ENCODE results near the gene RGP1.

RGP1 gene

DNA sequence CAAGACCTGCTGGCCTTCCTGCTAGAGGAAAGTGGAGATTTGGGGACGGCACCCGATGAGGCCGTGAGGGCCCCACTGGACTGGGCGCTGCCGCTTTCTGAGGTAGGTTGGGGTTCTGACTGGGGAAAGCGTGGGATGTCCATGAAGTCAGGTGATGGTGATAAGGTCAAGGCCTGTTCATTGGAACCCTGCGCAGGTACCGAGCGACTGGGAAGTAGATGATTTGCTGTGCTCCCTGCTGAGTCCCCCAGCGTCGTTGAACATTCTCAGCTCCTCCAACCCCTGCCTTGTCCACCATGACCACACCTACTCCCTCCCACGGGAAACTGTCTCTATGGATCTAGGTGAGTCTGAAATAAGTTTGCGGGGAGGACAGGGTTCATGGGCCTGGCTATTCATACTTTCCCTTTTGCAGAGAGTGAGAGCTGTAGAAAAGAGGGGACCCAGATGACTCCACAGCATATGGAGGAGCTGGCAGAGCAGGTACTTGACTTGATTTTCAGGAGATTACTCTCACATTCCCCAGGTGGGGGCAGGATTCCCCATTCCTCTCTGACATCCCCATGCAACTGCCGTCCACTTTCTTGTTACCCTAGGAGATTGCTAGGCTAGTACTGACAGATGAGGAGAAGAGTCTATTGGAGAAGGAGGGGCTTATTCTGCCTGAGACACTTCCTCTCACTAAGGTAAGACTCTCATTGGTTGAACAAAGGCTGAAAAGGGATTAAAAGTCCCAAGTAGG lies 16.1 kb upstream of the RGP1 start:
- Histone ChIP-seq H3K4me1 (ENCODE audit: control insufficient read depth, insufficient read depth, low read length) (peaks cover 40% of the 10 kb centered on the region), H3K4me3 (ENCODE audit: low read length) (peak overlapping the region; percentile 84)

DNA sequence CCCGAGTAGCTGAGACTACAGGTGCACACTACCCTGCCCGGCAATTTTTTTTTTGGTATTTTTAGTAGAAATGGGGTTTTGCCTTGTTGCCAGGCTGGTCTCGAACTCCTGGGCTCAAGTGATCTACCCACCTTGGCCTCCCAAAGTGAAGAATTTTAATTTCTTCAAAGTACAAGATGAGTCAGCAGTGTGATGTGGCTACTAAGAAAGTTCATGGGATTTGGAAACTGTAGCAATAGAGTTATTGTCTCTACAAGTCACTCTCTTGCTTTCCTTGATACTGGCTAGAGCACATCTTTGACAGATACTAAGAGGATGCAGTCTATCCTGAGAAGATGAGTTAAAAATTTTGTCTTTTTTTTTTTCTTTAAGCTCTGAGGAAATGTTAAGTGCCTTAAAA lies 15.0 kb upstream of the RGP1 start:
- peaks cover 51% of the 10 kb centered on the region for H3K36me3 ChIP-seq (ENCODE audit: insufficient read depth, low read length)
- H3K4me1 ChIP-seq (ENCODE audit: control insufficient read depth, insufficient read depth, low read length): peaks cover 30% of the 10 kb centered on the region

More for the DNA sequence above, 16.1 kb upstream of the RGP1 start:
- no peaks in the 10 kb centered on the region for H3K27me3 ChIP-seq (ENCODE audit: control insufficient read depth, insufficient read depth, low read length)
- peak overlapping the region; percentile 90 for H3K4me2 ChIP-seq (ENCODE audit: low read length)
- H3K9me3 ChIP-seq (replicated peaks; ENCODE audit: low read length): no peaks in the 10 kb centered on the region
- peak overlapping the region; percentile 96 for H3K9ac ChIP-seq (ENCODE audit: low read depth, low read length)
- H3K36me3 ChIP-seq (ENCODE audit: insufficient read depth, low read length): peaks cover 47% of the 10 kb centered on the region

DNA sequence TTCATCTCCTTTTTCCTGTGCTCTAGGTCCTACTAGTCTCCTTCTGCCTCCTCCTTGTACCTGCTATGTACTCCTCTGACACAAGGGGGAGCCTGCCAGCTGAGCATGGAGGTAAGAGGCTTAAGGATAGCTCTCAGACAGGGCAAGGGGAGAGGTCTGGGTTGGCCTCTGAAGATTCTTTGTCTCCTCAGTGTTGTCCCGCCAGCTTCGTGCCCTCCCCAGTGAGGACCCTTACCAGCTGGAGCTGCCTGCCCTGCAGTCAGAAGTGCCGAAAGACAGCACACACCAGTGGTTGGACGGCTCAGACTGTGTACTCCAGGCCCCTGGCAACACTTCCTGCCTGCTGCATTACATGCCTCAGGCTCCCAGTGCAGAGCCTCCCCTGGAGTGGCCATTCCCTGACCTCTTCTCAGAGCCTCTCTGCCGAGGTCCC lies 12.9 kb upstream of the RGP1 start:
- Histone ChIP-seq H3K9me3 (replicated peaks; ENCODE audit: low read length) (no peaks in the 10 kb centered on the region), H3K36me3 (ENCODE audit: insufficient read depth, low read length) (peaks cover 68% of the 10 kb centered on the region), H3K4me3 (ENCODE audit: low read length) (no peak overlapping the region), H3K9ac (ENCODE audit: low read depth, low read length) (no peak overlapping the region), H3K4me2 (ENCODE audit: low read length) (no peak overlapping the region), H3K27me3 (ENCODE audit: control insufficient read depth, insufficient read depth, low read length) (no peaks in the 10 kb centered on the region), H3K4me1 (ENCODE audit: control insufficient read depth, insufficient read depth, low read length) (peaks cover 15% of the 10 kb centered on the region)

More for the DNA sequence above, 15.0 kb upstream of the RGP1 start:
- no peak overlapping the region for H3K4me3 ChIP-seq (ENCODE audit: low read length)
- no peaks in the 10 kb centered on the region for H3K27me3 ChIP-seq (ENCODE audit: control insufficient read depth, insufficient read depth, low read length)
- H3K9me3 ChIP-seq (replicated peaks; ENCODE audit: low read length): no peaks in the 10 kb centered on the region
- H3K4me2 ChIP-seq (ENCODE audit: low read length): peak overlapping the region; percentile 90
- no peak overlapping the region for H3K9ac ChIP-seq (ENCODE audit: low read depth, low read length)

DNA sequence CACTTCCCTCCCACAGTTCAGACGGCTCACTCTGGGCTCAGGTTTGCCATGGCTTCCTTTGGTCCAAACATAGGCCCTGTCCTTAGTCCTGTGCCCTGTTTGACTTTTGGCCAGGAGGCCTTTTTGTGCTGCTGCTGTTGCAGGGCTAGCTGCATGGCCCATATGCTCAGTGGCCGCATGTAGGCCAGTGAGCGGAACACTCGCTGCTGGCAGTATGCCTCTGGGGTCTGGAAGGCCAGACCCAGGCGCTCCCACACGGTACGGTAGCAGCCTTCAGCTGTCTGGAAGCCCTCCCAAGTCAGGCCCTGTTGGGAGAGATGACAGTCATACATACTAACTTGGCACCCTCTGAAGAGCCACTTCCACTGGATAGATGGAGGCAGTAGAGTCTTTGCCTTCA lies 11.9 kb upstream of the RGP1 start:
- H3K9me3 ChIP-seq (replicated peaks; ENCODE audit: low read length): no peaks in the 10 kb centered on the region

DNA sequence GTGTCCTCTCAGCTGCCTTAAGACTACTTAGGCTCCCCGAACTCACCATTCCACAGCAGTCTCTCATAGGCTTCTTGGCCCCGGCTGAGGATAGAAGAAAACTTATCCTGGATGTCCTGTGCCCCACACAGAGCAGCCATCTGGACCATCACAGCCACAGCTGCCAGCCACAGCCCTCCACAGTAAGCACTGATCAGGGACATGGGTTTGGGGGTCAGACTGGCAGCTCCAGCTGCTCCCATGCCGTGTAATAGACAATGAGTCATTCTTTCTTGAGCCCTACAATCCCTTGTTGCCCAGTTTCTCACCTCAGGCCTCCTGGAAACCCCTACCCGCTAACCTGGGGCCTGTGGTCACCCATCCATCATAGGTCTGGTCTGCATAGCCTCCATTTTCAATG lies 10.9 kb upstream of the RGP1 start:
- Histone ChIP-seq H3K4me2 (ENCODE audit: low read length) (no peak overlapping the region), H3K4me3 (ENCODE audit: low read length) (no peak overlapping the region), H3K27me3 (ENCODE audit: control insufficient read depth, insufficient read depth, low read length) (no peaks in the 10 kb centered on the region), H3K9me3 (replicated peaks; ENCODE audit: low read length) (no peaks in the 10 kb centered on the region), H3K9ac (ENCODE audit: low read depth, low read length) (no peak overlapping the region), H3K4me1 (ENCODE audit: control insufficient read depth, insufficient read depth, low read length) (peaks cover 13% of the 10 kb centered on the region), H3K36me3 (ENCODE audit: insufficient read depth, low read length) (peaks cover 85% of the 10 kb centered on the region)

More for the DNA sequence above, 11.9 kb upstream of the RGP1 start:
- no peak overlapping the region for H3K4me3 ChIP-seq (ENCODE audit: low read length)
- peaks cover 15% of the 10 kb centered on the region for H3K4me1 ChIP-seq (ENCODE audit: control insufficient read depth, insufficient read depth, low read length)
- H3K27me3 ChIP-seq (ENCODE audit: control insufficient read depth, insufficient read depth, low read length): no peaks in the 10 kb centered on the region
- no peak overlapping the region for H3K9ac ChIP-seq (ENCODE audit: low read depth, low read length)
- peaks cover 75% of the 10 kb centered on the region for H3K36me3 ChIP-seq (ENCODE audit: insufficient read depth, low read length)
- no peak overlapping the region for H3K4me2 ChIP-seq (ENCODE audit: low read length)

DNA sequence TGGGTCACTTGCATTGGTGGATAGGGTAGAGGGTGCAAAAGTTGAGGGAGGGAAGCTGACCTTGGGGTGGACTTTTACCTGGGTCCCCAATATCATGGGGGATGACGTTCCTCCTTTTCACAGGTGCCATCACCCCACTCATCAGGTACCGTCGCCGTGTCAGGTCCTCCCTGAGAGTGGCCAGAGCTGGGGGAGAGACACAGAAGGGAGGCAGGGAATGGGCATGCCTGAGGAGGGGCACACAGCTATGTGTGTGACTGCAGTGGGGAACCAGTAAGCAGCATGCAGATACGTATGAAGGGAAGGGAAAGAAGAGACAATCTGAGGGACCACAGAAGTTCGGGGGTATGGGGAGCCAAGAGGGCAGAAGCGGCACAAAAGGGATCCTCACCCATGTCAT lies 10.2 kb upstream of the RGP1 start:
- peaks cover 93% of the 10 kb centered on the region for H3K36me3 ChIP-seq (ENCODE audit: insufficient read depth, low read length)
- peaks cover 6% of the 10 kb centered on the region for H3K4me1 ChIP-seq (ENCODE audit: control insufficient read depth, insufficient read depth, low read length)
- no peak overlapping the region for H3K4me3 ChIP-seq (ENCODE audit: low read length)
- H3K9ac ChIP-seq (ENCODE audit: low read depth, low read length): no peak overlapping the region
- H3K9me3 ChIP-seq (replicated peaks; ENCODE audit: low read length): no peaks in the 10 kb centered on the region
- no peak overlapping the region for H3K4me2 ChIP-seq (ENCODE audit: low read length)
- H3K27me3 ChIP-seq (ENCODE audit: control insufficient read depth, insufficient read depth, low read length): no peaks in the 10 kb centered on the region

DNA sequence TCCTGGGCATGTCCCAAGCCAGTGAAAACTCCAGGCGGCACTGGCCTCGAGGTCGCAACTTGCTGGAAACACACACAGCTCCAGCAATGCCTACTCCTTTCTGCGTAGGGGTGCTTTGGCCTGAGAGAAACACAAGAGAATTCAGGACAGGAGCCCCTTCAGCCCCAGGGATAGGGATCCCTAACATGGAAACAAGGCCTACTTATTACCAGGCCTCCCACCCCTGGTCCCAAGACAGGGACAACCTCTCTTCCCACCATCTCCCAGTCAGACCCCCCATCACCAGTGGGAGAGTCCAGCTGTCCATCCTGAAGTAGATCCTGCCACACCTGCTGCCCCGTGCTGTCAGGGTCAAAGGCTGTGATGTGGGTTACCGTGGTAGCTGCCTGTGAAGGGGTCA lies 8.8 kb upstream of the RGP1 start:
- no peaks in the 10 kb centered on the region for H3K4me1 ChIP-seq (ENCODE audit: control insufficient read depth, insufficient read depth, low read length)
- H3K4me3 ChIP-seq (ENCODE audit: low read length): no peak overlapping the region
- no peak overlapping the region for H3K9ac ChIP-seq (ENCODE audit: low read depth, low read length)
- peaks cover 92% of the 10 kb centered on the region for H3K36me3 ChIP-seq (ENCODE audit: insufficient read depth, low read length)
- H3K27me3 ChIP-seq (ENCODE audit: control insufficient read depth, insufficient read depth, low read length): no peaks in the 10 kb centered on the region
- no peak overlapping the region for H3K4me2 ChIP-seq (ENCODE audit: low read length)
- no peaks in the 10 kb centered on the region for H3K9me3 ChIP-seq (replicated peaks; ENCODE audit: low read length)

DNA sequence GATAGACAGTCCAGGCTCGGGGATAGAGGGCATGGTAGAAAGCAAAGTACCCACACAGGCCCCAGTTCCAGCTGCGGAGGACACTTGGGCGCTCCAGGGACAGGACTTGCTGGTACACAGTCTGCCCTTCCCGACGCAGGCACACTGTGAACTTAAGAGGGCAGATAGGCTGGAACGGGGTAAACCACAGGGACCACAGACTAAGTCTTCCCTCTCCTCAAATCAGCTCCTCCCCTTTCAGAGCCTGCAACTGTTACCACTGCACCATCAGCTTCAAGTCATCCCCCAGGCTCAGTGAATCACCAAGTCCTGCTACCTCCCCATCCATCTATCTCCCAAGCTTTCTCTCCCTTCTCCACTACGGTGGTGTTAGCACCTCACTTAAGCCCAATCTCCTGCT lies 7.3 kb upstream of the RGP1 start:
- no peak overlapping the region for H3K9ac ChIP-seq (ENCODE audit: low read depth, low read length)
- no peaks in the 10 kb centered on the region for H3K9me3 ChIP-seq (replicated peaks; ENCODE audit: low read length)
- H3K4me3 ChIP-seq (ENCODE audit: low read length): no peak overlapping the region
- H3K36me3 ChIP-seq (ENCODE audit: insufficient read depth, low read length): peaks cover 78% of the 10 kb centered on the region
- peaks cover 13% of the 10 kb centered on the region for H3K4me1 ChIP-seq (ENCODE audit: control insufficient read depth, insufficient read depth, low read length)
- H3K27me3 ChIP-seq (ENCODE audit: control insufficient read depth, insufficient read depth, low read length): no peaks in the 10 kb centered on the region
- H3K4me2 ChIP-seq (ENCODE audit: low read length): no peak overlapping the region

DNA sequence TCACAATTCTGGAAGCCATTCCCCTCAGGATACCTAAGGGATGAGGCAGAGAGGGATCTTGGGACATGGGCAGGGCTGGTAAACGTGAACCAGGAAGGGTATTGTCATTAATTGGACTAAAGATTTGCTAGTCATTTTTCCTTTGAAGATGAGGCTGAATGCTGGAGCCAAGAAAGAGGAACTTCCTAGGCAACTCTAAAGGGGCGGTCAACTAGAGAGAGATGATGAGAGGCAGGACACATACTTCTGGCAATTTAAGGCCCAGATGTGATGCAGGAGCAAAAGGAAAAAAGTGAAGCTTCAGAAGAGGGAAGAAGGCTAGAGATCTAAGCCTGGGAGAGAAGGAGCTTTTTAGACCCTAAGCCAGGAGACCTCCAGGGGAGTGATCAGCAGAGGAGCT lies 5.6 kb upstream of the RGP1 start:
- no peak overlapping the region for H3K4me2 ChIP-seq (ENCODE audit: low read length)
- H3K9ac ChIP-seq (ENCODE audit: low read depth, low read length): no peak overlapping the region
- H3K4me1 ChIP-seq (ENCODE audit: control insufficient read depth, insufficient read depth, low read length): peaks cover 24% of the 10 kb centered on the region
- H3K27me3 ChIP-seq (ENCODE audit: control insufficient read depth, insufficient read depth, low read length): no peaks in the 10 kb centered on the region
- no peak overlapping the region for H3K4me3 ChIP-seq (ENCODE audit: low read length)
- peaks cover 61% of the 10 kb centered on the region for H3K36me3 ChIP-seq (ENCODE audit: insufficient read depth, low read length)
- no peaks in the 10 kb centered on the region for H3K9me3 ChIP-seq (replicated peaks; ENCODE audit: low read length)

DNA sequence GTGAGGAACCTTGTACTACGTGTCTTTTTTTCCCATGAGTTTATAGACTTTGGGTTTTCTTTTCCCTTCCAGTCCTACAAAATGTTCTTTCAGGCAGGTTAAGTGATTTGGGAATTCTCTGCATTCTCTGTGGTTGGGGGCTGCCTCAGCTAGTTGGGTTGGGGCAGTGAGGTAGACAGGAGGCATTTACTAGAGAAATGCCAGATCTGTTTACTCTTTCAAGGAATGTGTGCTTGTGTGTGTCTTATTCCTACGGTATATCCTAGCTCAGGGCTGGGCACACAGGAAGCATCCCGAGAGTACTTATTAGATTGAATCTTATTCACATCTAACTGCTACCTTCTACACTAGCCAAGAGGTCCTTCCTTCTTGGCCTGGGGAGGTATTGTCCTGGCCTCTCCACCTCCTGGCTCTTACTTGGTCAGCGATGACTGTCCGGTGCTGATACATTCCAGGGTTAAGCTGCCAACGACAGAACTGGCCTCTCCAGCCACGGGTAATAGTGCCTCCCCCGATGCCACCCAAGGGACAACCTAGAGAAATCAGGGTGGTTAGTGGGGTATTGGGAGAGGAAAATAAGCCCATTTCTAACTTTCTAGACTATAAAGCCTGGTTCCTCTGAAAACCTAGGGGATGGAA lies 5.1 kb upstream of the RGP1 start:
- H3K27me3 ChIP-seq (ENCODE audit: control insufficient read depth, insufficient read depth, low read length): no peaks in the 10 kb centered on the region
- H3K9me3 ChIP-seq (replicated peaks; ENCODE audit: low read length): no peaks in the 10 kb centered on the region
- peaks cover 55% of the 10 kb centered on the region for H3K36me3 ChIP-seq (ENCODE audit: insufficient read depth, low read length)
- H3K4me1 ChIP-seq (ENCODE audit: control insufficient read depth, insufficient read depth, low read length): peaks cover 24% of the 10 kb centered on the region
- H3K4me2 ChIP-seq (ENCODE audit: low read length): no peak overlapping the region
- no peak overlapping the region for H3K9ac ChIP-seq (ENCODE audit: low read depth, low read length)
- H3K4me3 ChIP-seq (ENCODE audit: low read length): no peak overlapping the region

DNA sequence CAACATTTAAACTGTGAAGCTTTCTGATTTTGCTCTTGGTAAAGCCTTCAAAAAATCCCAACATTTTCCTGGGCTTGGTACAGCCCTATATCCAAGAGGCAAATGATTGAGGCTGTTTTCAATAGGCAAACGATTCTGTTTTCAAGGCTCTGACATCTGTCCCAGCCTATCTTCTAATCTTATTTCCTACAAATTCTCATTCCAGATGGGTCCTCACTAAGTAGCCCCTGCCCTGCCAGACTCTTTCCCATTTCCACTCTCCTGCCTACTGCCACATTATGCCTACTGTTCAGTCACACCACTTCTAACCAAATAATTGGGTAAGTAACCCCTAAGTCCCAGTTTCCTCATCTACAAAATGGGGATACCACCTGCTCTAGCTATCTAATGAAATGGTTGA lies 3.5 kb upstream of the RGP1 start:
- peaks cover 32% of the 10 kb centered on the region for H3K4me1 ChIP-seq (ENCODE audit: control insufficient read depth, insufficient read depth, low read length)
- H3K4me3 ChIP-seq (ENCODE audit: low read length): peak overlapping the region; percentile 89
- H3K9me3 ChIP-seq (replicated peaks; ENCODE audit: low read length): no peaks in the 10 kb centered on the region
- peaks cover 42% of the 10 kb centered on the region for H3K36me3 ChIP-seq (ENCODE audit: insufficient read depth, low read length)
- H3K27me3 ChIP-seq (ENCODE audit: control insufficient read depth, insufficient read depth, low read length): no peaks in the 10 kb centered on the region
- no peak overlapping the region for H3K9ac ChIP-seq (ENCODE audit: low read depth, low read length)
- H3K4me2 ChIP-seq (ENCODE audit: low read length): peak overlapping the region; percentile 89

DNA sequence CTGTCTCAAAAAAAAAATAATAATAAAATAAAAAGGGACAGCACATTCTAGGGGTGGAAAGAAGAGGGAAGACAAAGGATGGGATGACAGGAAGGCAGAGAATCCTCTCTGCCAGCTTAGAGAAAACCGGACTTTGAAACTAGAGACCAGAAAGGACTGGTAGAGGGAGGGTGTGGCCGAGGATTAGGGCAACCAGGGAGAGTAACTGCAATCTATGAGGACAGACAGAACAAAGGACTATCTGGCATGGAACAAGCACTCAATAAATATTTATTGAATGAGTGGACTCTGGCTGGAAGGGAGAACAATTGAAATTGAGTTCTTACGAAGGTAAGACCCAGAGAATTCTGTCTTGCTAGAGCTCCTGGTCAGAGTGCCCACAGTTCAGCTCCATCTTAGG lies 2.5 kb upstream of the RGP1 start:
- peaks cover 44% of the 10 kb centered on the region for H3K36me3 ChIP-seq (ENCODE audit: insufficient read depth, low read length)
- no peaks in the 10 kb centered on the region for H3K9me3 ChIP-seq (replicated peaks; ENCODE audit: low read length)
- peak overlapping the region; percentile 18 for H3K9ac ChIP-seq (ENCODE audit: low read depth, low read length)
- no peaks in the 10 kb centered on the region for H3K27me3 ChIP-seq (ENCODE audit: control insufficient read depth, insufficient read depth, low read length)
- H3K4me2 ChIP-seq (ENCODE audit: low read length): peak overlapping the region; percentile 89
- H3K4me1 ChIP-seq (ENCODE audit: control insufficient read depth, insufficient read depth, low read length): peaks cover 32% of the 10 kb centered on the region
- peak overlapping the region; percentile 89 for H3K4me3 ChIP-seq (ENCODE audit: low read length)
